ENCODE data around the gene CFAP77.

Gene CFAP77

DNA sequence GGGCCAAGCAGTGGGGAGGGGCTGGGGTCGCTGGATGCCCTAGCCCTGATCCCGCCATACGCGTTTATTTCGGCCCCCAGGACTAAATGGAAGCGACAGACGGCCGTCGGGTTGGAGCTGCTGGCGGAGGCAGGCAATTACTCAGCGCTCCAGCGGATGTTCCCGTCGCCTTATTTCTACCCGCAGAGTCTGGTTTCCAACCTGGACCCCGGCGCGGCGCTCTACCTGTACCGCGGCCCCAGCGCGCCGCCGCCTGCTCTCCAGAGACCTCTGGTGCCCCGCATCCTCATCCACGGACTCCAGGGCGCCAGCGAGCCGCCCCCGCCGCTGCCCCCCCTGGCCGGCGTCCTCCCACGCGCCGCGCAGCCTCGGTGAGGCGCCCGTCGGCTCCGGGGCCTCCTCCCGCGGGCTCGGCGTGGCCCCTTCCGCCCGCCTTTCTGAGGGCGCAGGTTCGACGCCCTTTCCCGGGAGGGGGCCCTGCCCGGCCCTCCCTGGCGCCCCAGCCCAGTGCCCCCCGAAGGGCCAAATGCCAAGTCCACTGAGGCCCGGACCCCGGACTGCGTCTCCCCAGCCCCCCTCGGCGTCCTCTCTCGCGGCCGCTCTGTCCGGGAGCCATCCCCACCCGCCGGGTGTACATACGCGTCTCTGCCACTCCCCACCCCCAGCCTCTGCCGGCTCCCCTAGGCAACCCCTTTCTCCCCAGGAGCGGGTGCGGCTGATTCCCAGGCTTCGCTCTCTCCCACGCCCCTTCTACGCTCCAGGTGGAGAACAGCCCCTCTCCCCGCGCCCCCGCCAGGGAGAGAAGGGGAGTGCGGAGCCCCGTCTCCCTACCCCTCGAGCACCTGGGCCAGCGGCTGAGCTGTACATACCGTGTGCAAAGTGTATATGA, 179.4 kb downstream of the CFAP77 start:
- no peak for DNase-seq
- H3K4me3 ChIP-seq (ENCODE audit: low read depth, low read length), result no peak overlapping the region
- peaks cover 2% of the 10 kb centered on the region for H3K9me3 ChIP-seq (ENCODE audit: severe bottlenecking)
- H3K27me3 ChIP-seq (ENCODE audit: insufficient read depth, low read depth, severe bottlenecking), result peaks cover 89% of the 10 kb centered on the region
- TF ChIP-seq, protein P1, sequence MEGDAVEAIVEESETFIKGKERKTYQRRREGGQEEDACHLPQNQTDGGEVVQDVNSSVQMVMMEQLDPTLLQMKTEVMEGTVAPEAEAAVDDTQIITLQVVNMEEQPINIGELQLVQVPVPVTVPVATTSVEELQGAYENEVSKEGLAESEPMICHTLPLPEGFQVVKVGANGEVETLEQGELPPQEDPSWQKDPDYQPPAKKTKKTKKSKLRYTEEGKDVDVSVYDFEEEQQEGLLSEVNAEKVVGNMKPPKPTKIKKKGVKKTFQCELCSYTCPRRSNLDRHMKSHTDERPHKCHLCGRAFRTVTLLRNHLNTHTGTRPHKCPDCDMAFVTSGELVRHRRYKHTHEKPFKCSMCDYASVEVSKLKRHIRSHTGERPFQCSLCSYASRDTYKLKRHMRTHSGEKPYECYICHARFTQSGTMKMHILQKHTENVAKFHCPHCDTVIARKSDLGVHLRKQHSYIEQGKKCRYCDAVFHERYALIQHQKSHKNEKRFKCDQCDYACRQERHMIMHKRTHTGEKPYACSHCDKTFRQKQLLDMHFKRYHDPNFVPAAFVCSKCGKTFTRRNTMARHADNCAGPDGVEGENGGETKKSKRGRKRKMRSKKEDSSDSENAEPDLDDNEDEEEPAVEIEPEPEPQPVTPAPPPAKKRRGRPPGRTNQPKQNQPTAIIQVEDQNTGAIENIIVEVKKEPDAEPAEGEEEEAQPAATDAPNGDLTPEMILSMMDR (IDR thresholded peaks at IDR 0.05; ENCODE audit: low read depth, low read length), result no peak
- peaks cover 4% of the 10 kb centered on the region for H3K36me3 ChIP-seq
- no peak overlapping the region for H3K27ac ChIP-seq

DNA sequence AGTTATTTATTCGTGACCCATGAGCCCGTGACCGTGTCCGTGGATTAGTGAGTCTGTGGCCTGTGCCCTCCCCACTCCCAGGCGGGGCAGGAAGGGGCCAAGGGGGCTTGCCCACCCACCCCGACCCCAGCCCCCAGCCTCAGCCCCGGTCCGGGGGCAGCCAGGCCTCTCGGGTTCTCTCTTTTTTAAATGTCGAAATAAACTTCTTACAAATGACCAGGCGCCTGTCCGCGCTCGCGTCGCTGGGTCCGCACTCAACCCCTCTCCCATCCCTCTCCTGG, 180.0 kb downstream of the CFAP77 start:
- DNase-seq, result no peak
- TF ChIP-seq, protein P1 (IDR thresholded peaks at IDR 0.05; ENCODE audit: low read depth, low read length), result no peak
- peaks cover 84% of the 10 kb centered on the region for H3K27me3 ChIP-seq (ENCODE audit: insufficient read depth, low read depth, severe bottlenecking)
- H3K4me3 ChIP-seq (ENCODE audit: low read depth, low read length), result no peak overlapping the region
- peaks cover 9% of the 10 kb centered on the region for H3K36me3 ChIP-seq
- no peak overlapping the region for H3K27ac ChIP-seq
- peaks cover 2% of the 10 kb centered on the region for H3K9me3 ChIP-seq (ENCODE audit: severe bottlenecking)

DNA sequence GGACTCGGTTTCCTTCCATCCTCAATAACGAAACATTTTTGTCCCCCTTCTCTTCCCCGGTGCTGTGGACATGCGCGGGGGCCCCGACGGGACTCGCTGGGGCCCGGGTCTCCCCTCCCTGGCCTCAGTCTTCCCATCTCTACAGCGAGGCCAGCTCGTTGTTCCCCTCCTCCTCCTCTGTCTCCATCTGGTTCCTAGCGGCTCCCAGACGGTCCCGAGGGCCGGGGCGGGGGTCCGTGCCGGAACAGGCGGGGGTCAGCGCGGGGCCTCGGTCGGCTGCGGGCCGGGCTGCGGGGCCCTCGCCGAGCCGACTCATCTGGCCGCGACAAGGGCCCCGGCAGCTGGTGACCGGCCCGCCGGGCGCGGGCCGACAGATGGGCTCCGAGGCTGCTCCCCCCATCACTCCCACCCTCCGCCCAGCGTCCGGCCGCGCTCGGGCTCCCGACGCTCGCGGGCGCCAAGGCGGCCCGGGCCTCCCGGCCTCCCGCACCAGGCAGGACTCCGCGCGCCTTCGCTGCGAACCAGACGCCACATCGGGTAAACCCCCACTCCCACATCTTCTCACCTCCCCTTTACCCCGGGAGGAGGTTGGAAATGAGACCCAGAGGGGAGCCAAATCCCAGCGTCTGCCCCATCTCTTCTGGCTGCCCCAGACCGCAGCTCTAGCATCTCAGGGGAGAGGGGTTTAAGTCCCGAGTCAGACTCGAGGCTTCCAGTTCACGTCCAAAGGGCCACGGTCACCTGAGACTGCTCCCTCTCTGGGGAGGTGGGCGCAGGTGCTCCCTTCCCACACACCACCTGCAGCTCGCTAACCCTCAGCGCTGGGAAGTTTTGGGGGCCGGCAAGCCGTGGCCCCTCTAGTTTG, 180.5 kb downstream of the CFAP77 start:
- peaks cover 2% of the 10 kb centered on the region for H3K9me3 ChIP-seq (ENCODE audit: severe bottlenecking)
- TF ChIP-seq, protein P1 (IDR thresholded peaks at IDR 0.05; ENCODE audit: low read depth, low read length), result no peak
- H3K36me3 ChIP-seq, result peaks cover 9% of the 10 kb centered on the region
- H3K27ac ChIP-seq, result no peak overlapping the region
- peaks cover 78% of the 10 kb centered on the region for H3K27me3 ChIP-seq (ENCODE audit: insufficient read depth, low read depth, severe bottlenecking)
- peak; percentile 47 for DNase-seq
- H3K4me3 ChIP-seq (ENCODE audit: low read depth, low read length), result no peak overlapping the region

DNA sequence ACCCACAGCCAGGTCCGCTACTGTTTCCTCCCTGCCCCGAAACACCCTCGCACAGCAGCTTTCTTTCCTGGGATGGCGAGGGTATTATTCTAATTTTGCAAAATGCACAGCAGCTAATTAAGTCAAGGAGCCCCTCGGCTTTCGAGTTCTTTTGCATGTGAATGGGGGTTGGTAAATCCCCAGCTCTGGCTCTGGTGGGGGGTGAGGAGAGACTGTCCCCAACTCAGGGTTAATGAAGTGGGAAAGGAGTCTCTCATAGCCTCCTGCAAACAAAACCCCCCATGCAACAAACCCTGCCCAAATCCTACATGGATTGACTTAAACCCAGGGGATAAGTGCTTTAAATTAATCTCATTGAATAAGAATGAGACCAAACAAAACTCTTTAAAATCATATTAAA, 181.2 kb downstream of the CFAP77 start:
- peaks cover 73% of the 10 kb centered on the region for H3K27me3 ChIP-seq (ENCODE audit: insufficient read depth, low read depth, severe bottlenecking)
- TF ChIP-seq, protein P1 (IDR thresholded peaks at IDR 0.05; ENCODE audit: low read depth, low read length), result no peak

DNA sequence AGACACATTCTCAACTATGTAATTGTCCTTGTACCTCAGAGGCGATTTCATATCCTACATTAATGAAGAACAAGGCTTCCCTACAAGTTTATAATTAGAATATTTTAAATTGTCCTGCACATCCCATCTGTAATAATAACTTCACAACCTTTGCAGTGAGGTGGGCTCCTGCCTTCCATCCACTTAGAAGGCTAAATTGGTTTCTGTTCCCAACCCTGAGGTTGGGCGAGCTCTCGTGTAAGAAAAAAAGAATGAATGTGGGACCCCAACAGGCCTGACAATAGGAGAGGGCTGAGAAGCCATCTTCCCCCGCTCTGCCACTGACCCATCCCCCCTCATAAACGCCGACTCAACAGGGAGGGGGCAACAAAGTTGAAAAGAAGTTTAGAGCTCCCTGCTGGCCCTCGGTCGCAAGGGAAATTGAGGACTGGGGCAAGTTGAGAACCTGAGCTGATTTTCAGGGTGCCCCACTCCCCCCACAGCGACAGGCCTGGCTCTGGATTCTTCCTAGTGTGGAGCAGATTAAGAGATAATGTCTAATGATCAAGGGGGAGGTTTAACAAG, 181.8 kb downstream of the CFAP77 start:
- H3K27me3 ChIP-seq (ENCODE audit: insufficient read depth, low read depth, severe bottlenecking), result peaks cover 67% of the 10 kb centered on the region
- TF ChIP-seq, protein P1 (IDR thresholded peaks at IDR 0.05; ENCODE audit: low read depth, low read length), result no peak
- no peaks in the 10 kb centered on the region for H3K9me3 ChIP-seq (ENCODE audit: severe bottlenecking)

More for the DNA sequence above, 181.2 kb downstream of the CFAP77 start:
- no peak overlapping the region for H3K27ac ChIP-seq
- no peak for DNase-seq
- no peaks in the 10 kb centered on the region for H3K9me3 ChIP-seq (ENCODE audit: severe bottlenecking)
- H3K4me3 ChIP-seq (ENCODE audit: low read depth, low read length), result no peak overlapping the region
- H3K36me3 ChIP-seq, result peaks cover 9% of the 10 kb centered on the region

More for the DNA sequence above, 181.8 kb downstream of the CFAP77 start:
- H3K4me3 ChIP-seq (ENCODE audit: low read depth, low read length), result no peak overlapping the region
- H3K27ac ChIP-seq, result no peak overlapping the region
- H3K36me3 ChIP-seq, result peaks cover 9% of the 10 kb centered on the region
- DNase-seq, result no peak

Data from WERI-Rb-1 (cell line).